ENCODE results near the gene PPME1.

The PPME1 gene

DNA sequence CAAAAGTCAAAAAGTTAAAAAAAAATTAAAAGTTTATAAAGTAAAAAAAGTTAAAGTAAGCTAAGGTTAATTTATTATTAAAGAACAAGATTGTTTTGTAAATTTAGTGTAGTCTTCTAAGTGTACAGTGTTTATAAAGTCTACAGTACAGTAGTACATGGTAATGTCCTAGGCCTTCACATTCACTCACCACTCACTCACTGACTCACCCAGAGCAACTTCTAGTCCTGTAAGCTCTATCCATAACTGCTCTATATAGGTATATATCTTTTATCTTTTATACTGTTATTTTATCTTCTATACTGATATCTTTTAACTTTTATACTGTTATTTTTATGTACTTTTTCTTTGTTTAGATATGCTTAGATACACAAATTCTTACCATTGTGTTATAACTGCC lies 11.4 kb upstream of the PPME1 start:
- in situ Hi-C loops (cut with MboI; ENCODE audit: low sequenced_read_pairs): no loop called here

DNA sequence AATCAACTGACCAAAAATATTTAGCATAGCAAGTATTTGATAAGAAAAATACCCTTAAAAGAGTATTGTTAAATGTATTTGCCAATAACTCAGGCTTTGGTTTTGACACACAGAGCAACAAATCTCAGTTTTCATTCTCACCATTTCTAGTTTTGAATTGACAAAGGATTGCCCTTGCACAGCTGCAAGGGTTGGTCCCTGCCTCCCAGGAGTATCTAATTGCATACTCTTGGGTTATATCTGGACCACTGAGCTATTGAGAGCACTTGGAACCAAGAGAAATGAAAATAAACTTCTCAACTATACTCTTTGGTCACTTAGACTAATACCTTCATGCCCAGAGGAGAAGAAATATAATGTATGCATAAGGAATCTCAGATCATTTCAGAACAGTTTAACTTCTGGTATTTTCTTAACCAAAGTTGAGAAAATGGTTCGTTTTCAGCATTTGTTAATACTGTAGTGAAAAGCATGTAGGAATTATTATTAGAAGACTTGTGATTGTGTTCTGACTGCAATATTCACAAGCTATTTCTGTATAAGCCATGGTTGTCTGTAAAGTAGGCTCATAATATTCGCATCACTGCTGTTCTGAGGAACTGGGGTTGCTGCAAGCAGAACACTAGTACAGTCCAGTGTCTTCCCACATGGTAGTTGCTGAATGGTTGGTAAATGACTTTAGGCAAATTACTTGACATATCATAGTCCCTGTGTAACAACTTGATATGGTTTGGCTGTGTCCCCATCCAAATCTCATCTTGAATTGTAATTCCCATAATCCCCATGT lies 8.2 kb upstream of the PPME1 start:
- in situ Hi-C loops (cut with MboI; ENCODE audit: low sequenced_read_pairs): no loop called here

DNA sequence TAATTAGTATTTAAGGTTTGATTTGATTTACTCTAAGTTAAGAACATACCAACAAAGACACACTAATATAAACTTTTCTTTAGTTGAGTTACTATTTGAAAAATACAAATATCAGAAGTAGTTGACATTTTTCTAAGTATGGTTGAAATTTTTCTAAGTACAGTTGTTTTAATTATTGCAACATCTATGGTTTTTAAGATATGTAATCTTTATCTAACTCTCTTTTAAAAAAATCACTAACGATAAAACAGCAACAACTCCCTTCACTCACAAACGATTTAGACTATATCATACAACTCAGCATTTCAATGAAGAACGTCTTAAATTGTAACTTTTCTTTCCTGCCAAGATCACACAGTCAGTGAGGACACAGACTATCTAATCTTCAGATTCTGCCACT lies 2.3 kb upstream of the PPME1 start:
- in situ Hi-C loops (cut with MboI; ENCODE audit: low sequenced_read_pairs): no loop called here

DNA sequence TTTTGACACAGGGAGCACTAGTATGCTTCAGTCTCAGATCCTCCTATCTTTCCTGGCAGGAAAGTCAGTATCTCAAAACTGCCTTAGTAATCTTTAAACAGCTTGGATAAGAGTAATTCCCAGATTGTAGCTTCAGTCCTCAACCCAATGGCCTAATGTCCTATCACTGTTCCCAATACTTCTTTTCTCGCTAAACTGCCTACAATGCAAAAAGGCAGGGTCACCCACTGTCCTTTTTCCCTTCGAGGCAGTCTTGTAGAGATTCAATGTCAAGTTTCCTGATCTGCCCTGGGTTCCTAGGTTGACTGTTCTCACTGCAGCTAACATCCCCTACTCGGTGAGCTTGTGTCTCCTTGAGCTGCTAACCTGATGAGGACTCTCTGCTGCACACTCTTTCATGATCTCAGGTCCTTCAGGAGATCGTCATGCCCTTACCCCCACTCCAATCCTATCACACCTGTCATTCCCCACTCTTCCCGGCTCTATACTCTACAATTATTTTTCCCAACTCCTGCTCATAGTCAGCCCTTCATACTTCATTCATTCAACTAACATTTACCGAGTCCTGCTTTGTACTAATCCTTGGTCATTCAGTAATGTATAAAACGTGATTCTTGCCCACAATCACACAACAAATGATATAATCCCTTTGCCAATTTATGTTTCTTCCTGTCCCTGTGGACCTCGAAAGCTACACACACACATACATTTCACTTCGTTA lies 1.2 kb upstream of the PPME1 start:
- in situ Hi-C loops (cut with MboI; ENCODE audit: low sequenced_read_pairs): no loop called here

DNA sequence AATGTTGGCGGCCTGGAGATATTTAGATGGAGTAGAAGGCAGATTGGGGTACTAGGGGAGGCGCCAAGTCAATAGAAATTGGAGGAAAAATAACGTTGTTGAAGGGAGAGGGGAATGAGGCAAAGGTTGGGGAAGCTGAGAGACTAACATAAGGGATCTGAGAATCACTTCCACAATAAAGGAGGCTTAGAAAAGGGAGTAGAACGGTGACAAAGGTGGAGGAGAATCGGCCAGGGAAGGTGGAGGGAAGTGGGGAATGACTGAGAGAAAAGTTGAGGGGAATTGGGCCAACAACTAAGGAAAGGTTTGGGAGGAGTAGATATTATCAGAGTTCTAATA lies 510 bp downstream of the PPME1 start:
- in situ Hi-C loops (cut with MboI; ENCODE audit: low sequenced_read_pairs): no loop called here

DNA sequence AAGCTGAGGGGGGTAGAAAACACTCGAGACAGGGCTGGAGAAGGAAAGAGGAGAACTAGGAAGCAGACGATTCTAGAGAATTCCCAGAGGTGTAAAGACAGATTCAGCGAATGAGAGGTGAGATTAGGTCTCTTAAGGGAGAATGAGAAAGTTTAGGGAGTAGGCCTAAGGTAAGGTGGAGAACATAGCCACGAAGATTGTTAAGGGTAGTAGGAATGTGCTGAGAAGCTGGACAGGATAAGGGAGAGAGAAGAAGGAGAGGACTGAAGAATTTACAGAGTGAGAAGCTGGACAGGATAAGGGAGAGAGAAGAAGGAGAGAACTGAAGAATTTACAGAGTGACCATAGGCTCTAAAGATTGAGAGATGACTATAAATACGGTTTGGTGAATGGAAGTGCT lies 908 bp downstream of the PPME1 start:
- in situ Hi-C loops (cut with MboI; ENCODE audit: low sequenced_read_pairs): no loop called here

DNA sequence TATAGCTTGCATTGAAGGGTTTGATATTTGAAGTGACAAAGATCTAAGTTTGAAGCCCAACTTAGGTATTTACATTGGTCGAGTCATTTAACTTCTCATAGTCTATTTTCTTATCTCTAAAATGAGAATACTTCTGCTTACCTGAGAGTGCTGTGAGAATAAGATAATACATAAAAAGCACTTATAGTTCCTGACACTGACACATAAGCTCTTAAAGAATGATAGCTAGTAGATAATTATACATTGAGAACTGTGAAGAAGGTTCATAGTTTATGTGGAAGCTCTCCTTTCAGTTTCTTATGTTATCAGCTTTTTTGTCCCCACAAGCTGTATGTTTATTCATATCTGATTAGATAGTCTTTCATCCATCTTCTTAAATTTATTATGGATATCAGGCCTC lies 4.8 kb downstream of the PPME1 start:
- in situ Hi-C loops (cut with MboI; ENCODE audit: low sequenced_read_pairs): no loop called here

DNA sequence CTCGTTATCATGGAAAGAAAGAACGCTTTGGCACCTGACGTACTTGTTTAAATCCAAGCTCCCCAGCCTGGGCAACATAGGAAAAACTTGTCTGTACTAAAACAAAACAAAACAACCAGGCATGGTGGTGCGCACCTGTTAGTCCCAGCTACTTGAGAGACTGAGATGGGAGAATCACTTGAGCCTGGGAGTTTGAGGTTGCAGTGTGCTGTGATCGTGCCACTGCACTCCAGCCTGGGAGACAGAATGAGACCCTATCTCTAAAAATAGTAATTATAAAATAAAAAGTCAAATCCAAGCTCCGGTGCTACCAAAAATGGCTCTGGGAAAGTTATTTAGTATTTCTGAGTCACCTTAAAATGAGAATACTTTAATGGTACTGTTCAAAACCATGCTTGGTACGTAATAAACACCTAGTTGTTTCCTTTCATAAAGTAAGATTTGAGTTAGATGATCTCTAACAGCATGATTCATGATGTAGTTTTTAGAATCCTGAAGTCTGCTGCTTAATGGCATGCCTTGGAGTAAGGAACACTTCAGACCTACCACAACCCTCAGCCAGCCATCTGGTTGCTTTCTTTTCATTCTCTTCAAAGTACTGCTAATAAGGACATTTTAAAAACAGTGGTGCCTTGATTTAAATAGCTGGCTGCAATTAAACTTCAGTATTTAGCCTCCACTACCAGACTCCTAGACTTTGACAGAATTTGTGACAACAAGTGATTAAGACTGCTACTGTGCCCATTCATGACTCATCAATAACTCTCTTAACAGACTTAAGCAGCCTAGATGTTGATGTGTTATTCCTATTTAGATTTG lies 8.4 kb downstream of the PPME1 start:
- in situ Hi-C loops (cut with MboI; ENCODE audit: low sequenced_read_pairs): no loop called here

DNA sequence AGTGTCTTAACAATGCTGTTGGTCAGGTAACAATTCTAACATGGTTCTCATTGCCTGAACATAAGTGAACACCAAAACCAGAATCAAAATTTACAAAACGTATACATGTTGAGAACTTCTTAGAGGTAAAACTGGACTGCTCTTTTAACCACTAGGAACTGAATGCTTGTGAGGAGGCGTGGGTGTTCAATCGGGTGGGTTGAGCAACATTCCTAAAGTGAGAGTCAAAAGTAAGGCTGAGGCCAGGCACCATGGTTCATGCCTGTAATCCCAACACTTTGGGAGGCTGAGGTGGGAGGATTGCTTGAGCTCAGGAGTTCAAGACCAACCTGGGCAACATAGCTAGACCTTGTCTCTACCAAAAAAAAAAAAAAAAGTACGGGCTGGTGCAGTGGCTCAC lies 11.5 kb downstream of the PPME1 start:
- in situ Hi-C loops (cut with MboI; ENCODE audit: low sequenced_read_pairs): no loop called here

DNA sequence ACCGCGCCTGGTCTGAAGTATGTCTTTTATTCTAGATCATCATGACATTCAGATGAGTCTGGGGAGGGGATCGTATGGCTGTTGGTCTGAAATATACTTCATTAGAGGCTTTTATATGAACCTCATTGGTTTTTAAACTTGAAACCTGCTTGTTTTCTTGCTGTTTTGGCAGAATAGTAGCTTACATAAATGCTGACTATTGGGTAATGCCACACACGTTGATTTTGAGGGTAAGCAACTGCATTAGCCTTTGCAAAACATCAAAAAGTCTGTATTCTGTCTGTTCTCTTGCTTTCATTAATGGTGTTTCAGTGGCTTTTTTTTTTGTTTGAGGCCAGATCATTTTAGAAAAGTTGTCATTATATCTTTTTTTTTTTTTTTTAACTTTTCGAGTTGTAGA lies 14.2 kb downstream of the PPME1 start:
- in situ Hi-C loops (cut with MboI; ENCODE audit: low sequenced_read_pairs): no loop called here

DNA sequence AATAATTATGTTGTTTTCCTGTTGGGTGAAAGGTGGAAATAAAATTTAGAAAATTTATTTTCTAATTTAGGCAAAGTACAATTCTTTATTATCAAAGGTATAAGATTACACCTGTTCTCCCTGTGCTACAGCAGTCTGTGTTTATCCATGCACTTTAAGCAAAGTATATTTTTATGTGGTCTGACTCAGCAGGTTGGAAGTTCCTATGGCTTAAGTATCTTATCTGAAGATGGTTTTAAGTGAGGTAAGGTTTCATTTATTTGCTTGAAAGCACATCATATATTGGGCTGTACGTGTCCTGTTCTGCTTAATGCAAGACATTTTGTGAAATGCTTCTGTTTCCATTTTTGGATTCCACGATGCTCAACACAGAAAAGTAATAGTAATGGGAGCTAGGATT lies 14.6 kb downstream of the PPME1 start:
- in situ Hi-C loops (cut with MboI; ENCODE audit: low sequenced_read_pairs): no loop called here

DNA sequence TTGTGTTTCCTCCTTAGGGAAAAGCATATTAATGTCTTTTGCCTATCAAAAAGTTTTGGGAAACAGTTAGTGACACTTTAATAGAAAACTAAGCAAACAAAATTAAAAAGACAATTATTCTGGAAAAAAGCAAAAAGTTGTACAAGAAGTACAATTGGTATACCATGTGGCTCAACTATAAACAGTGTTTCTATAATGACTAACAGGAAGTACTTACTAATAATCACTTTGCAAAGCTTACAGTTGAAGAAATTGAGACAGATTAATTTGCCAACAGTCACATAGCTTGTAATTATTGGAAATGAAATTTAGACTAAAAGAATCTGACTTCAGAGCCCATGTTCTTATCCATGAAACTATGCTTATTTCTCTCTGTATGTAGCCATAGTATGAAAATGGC lies 24.7 kb downstream of the PPME1 start:
- in situ Hi-C loops (cut with MboI; ENCODE audit: low sequenced_read_pairs): no loop called here

DNA sequence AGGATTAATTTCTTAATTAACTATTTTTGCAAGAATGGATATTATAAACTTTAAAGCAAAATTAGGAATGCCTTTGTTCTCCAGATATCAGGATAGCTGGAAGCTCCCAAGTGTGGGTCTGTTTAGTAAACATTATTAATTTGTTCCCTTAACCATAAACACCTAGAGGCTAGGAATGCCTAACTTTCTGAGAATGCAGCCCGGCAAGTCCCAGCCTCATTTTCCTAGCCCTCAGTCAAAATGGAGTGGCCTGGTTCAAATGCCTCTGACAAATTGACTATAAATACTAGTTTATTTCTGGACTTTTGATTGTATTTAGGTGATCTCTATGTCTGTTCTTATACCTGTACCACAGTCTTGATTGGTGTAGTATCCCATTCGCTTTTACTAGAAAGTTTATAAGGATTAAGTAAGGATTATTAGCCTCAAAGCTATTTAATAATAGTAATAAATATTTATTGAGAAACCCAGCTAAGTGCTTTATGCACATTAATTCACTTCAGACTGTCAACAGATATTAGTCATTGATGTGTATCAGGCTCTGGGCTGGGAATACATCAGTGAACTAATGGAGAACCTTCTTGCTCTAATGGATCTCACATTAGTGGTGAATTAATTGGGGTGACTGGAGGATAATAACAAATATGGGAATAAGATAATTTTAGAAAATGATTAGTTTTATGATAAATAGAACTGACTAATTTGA lies 25.8 kb downstream of the PPME1 start:
- in situ Hi-C loops (cut with MboI; ENCODE audit: low sequenced_read_pairs): no loop called here

DNA sequence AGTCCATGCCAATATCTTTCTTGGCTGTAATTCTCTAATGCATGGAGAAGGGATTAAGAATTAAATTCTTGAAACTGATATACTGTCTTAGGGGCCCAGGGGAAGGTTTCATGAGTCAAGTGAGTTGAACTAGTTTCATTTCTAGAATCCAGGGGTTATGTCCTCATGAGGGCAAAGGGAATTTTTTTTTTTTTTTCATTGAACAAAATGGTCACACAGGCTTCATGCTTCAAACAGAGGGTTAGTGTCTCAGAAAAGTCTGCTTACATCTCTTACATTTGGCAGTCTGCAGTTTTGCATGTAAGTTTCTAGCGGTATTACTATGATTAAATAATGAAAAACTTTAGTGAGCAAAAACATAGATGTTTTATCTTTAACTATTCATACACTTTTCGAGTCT lies 32.9 kb downstream of the PPME1 start:
- in situ Hi-C loops (cut with MboI; ENCODE audit: low sequenced_read_pairs): no loop called here

DNA sequence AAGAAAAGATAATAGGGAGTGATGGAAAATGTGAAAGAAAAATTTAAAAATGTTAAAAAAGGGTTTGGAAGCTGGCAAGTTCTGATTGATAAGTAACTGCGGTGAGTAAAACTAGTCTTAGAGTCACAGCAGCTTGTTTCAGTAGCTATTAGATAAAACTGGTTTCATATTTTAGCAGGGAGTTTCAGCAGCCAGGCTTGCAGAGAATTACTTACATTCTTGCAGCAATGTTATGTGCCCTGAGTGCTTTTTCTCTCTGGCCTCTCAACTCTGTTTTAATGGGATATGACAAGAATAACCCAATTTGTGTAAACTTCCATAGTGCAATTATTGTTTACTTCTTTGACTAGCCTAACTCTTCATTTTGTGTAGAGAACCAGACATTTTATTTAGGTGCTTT lies 33.6 kb downstream of the PPME1 start:
- in situ Hi-C loops (cut with MboI; ENCODE audit: low sequenced_read_pairs): no loop called here

DNA sequence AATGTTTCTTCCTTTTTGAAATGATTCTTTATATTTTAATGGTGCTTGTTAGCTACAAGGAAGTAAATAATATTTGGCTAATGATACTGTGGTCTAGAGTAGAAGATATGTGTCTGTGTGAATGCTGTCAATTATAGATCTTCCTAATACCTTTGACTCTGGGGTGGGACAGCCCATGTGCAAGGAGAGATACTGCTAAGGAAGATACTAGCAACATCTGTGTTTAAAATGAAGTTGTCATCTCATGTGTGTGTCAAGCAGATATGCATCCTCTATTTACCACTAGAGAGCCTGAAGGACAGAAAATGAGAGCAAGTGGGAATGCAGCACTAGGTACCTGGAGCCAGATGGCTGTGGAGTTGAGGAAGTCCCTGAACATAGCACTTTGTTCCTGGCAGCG lies 34.1 kb downstream of the PPME1 start:
- in situ Hi-C loops (cut with MboI; ENCODE audit: low sequenced_read_pairs): no loop called here

DNA sequence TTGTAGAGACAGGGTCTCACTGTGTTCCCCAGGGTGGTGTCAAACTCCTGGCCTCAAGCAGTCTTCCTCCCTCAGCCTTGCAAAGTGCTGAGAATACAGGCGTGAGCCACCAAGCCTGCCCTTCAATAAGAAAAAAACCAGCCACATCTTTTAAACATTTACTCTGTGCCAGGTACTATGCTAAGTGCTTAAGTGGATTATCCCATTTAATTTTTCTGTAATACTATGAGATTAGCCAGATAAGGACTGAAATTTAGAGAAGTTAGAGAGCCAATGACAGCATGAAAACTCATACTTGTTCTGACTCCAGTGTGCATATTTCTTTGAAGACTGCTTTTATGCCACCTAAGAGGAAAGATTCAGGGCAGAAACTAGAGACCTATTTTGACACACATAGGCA lies 35.7 kb downstream of the PPME1 start:
- in situ Hi-C loops (cut with MboI; ENCODE audit: low sequenced_read_pairs): no loop called here

DNA sequence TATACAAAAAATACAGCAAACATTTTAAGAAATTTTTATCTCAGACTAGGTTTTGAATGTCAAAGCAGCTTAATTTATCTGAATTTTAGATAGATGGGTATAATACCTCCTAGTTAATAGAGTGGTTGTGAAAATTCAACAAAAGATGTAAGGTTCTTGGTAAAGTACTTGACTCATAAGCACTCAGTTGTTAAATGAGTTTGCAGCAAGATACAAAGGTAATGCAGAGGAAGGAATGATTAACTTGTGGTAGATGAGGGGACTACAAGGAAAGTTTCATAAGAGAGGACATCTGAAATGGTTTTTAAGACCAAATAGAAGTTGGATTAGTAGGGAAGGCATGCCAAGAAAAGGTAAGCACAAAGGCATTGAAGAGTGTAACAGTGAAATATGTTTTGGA lies 37.4 kb downstream of the PPME1 start:
- in situ Hi-C loops (cut with MboI; ENCODE audit: low sequenced_read_pairs): no loop called here

DNA sequence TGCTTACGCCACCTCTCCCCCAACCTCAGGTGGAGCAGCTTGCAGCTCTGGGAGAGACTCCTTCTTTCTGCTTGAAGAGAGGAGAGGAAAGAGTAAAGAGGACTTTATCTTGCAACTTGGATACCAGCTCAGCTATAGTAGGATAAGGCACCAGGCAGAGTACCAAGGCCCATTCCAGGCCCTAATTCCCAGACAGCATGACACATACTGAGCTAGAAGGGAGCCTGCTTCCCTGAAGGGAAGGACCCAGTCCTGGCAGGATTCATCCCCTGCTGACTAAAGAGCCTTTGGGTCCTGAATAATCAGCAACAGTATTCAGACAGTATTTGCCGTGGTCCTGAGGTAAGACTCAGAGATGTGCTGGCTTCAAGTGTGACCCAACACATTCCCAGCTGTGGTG lies 41.4 kb downstream of the PPME1 start:
- in situ Hi-C loops (cut with MboI; ENCODE audit: low sequenced_read_pairs): no loop called here

DNA sequence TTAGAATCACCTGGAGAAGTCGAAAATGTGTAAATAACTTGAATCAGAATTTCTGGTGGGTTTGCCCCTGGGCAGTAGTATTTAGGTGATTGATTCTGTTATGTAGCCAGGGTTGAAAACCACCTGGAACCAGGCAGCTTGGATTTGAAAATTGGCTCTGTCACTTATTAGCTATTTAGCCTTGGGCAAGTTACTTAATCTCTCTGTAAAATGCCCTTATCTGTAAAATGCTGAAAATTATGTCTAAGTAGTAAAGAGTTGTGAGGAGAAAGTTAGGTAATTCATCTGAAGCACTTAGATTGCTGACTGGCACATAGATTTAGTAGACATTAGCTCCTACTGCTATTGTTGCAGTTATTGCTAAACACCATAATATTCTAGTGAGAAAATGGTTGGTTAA lies 49.3 kb downstream of the PPME1 start:
- in situ Hi-C loops (cut with MboI; ENCODE audit: low sequenced_read_pairs): no loop called here

DNA sequence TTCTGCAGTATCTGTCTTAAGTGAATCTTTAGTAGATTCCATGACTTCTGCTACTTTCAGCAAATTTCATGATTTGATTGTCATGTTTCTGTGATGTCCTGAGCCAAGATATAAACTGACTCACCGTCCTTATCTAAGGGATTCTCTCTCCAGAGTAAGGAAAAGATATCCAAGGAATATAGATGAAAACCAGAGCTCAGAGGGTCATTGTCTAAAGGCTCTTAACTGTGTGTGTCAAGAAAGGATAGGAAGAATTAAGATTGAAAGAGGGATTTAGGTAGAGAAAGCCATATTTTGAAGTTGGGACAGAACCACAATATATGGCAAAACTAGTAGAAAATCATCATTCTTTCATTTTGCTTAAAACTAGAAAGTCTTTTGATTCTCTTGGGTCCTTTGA lies 50.7 kb downstream of the PPME1 start:
- in situ Hi-C loops (cut with MboI; ENCODE audit: low sequenced_read_pairs): no loop called here
